ENCODE measurements around the gene ERICH6B.

The ERICH6B gene

DNA sequence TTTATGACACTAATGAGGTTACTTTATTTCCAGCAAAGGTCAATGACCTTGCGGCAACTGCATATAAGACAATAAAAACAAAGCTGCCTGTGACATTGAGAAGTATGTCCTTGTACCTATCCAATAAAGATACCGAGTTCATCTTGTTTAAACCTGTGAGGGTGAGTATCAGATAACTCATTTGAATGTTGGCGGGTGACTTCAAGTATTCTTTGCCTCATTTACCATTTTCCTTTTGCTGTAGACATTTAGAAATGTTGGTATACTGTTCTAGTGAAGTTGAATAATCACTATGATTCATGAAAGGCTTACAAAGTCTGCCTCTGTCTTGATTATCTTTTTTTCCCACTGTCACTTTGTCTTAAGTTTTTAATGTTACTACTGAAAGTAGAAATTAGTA is 85.8 kb downstream of the ERICH6B start:
- TF ChIP-seq, protein P1, sequence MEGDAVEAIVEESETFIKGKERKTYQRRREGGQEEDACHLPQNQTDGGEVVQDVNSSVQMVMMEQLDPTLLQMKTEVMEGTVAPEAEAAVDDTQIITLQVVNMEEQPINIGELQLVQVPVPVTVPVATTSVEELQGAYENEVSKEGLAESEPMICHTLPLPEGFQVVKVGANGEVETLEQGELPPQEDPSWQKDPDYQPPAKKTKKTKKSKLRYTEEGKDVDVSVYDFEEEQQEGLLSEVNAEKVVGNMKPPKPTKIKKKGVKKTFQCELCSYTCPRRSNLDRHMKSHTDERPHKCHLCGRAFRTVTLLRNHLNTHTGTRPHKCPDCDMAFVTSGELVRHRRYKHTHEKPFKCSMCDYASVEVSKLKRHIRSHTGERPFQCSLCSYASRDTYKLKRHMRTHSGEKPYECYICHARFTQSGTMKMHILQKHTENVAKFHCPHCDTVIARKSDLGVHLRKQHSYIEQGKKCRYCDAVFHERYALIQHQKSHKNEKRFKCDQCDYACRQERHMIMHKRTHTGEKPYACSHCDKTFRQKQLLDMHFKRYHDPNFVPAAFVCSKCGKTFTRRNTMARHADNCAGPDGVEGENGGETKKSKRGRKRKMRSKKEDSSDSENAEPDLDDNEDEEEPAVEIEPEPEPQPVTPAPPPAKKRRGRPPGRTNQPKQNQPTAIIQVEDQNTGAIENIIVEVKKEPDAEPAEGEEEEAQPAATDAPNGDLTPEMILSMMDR (IDR thresholded peaks at IDR 0.05; ENCODE audit: insufficient read depth, missing control alignments) = no peak
- DNase-seq (ENCODE audit: insufficient read length, low spot score) = no peak
- no peak for FAIRE-seq

GRCh38 chr13:45527699-45528462 is 87.7 kb downstream of the ERICH6B start:
- DNase-seq (ENCODE audit: insufficient read length, low spot score) (no peak), FAIRE-seq (no peak)
- TF ChIP-seq, protein P1 (IDR thresholded peaks at IDR 0.05; ENCODE audit: insufficient read depth, missing control alignments) = no peak

GRCh38 chr13:45522571-45522970 is 93.0 kb downstream of the ERICH6B start:
- TF ChIP-seq, protein P1 (IDR thresholded peaks at IDR 0.05; ENCODE audit: insufficient read depth, missing control alignments) = no peak
- DNase-seq (ENCODE audit: insufficient read length, low spot score) = no peak
- no peak for FAIRE-seq

GRCh38 chr13:45521297-45521696 is 94.2 kb downstream of the ERICH6B start:
- FAIRE-seq (no peak), DNase-seq (ENCODE audit: insufficient read length, low spot score) (no peak)
- TF ChIP-seq, protein P1 (IDR thresholded peaks at IDR 0.05; ENCODE audit: insufficient read depth, missing control alignments) = no peak

- FAIRE-seq (no peak), DNase-seq (ENCODE audit: insufficient read length, low spot score) (no peak)
- TF ChIP-seq, protein P1 (IDR thresholded peaks at IDR 0.05; ENCODE audit: insufficient read depth, missing control alignments) = no peak
These were observed 96.0 kb downstream of the ERICH6B start for GRCh38 chr13:45519493-45519892.

- FAIRE-seq = no peak
- TF ChIP-seq, protein P1 (IDR thresholded peaks at IDR 0.05; ENCODE audit: insufficient read depth, missing control alignments) = no peak
These were observed 96.9 kb downstream of the ERICH6B start for GRCh38 chr13:45518525-45519245.

GRCh38 chr13:45516757-45517156 is 98.8 kb downstream of the ERICH6B start:
- TF ChIP-seq, protein P1 (IDR thresholded peaks at IDR 0.05; ENCODE audit: insufficient read depth, missing control alignments) = no peak
- FAIRE-seq = no peak
- DNase-seq (ENCODE audit: insufficient read length, low spot score) = no peak

More at GRCh38 chr13:45518525-45519245, 96.9 kb downstream of the ERICH6B start:
- DNase-seq (ENCODE audit: insufficient read length, low spot score) = no peak
